BLaER1 (cell line): ENCODE measurements around the gene LHPP.
A peak's percentile ranks its signal among the peaks of the same experiment; 100 is the strongest.

ENCODE experiments used
- H3K27ac ChIP-seq: shearing (Covaris generic); formaldehyde crosslinking; 2 replicates; pipeline ENCODE4 v1.8.1; 2022
- H3K27me3 ChIP-seq: shearing (Covaris generic); formaldehyde crosslinking; 2 replicates; pipeline ENCODE4 v1.8.1; 2022
- H3K36me3 ChIP-seq: shearing (Covaris generic); formaldehyde crosslinking; 2 replicates; pipeline ENCODE4 v1.8.1; 2022
- H3K4me1 ChIP-seq: shearing (Covaris generic); formaldehyde crosslinking; 2 replicates; pipeline ENCODE4 v1.8.1; 2022
- H3K4me2 ChIP-seq: shearing (Covaris generic); formaldehyde crosslinking; 2 replicates; pipeline ENCODE4 v1.8.1; 2022
- H3K4me3 ChIP-seq: shearing (Covaris generic); formaldehyde crosslinking; 2 replicates; pipeline ENCODE4 v1.8.1; 2022
- H3K9ac ChIP-seq: shearing (Covaris generic); formaldehyde crosslinking; 2 replicates; pipeline ENCODE4 v1.8.1; 2022
- H3K9me3 ChIP-seq: shearing (Covaris generic); formaldehyde crosslinking; 2 replicates; pipeline ENCODE4 v1.8.1; 2022
- H4K20me1 ChIP-seq: shearing (Covaris generic); formaldehyde crosslinking; 2 replicates; pipeline ENCODE4 v1.8.1; 2022
- Cebpa-rat ChIP-seq: shearing (Covaris generic); IDR thresholded peaks from 2 replicates; pipeline ENCODE4 v1.8.1; 2022

The LHPP gene

GRCh38 chr10:124508907-124509454 lies 47.4 kb downstream of the LHPP start:
- no peaks in the 10 kb centered on the region for H3K27me3 ChIP-seq
- H3K9ac ChIP-seq, result no peak overlapping the region
- peaks cover 11% of the 10 kb centered on the region; the same call in 1 of the 2 replicates for H3K4me1 ChIP-seq
- TF ChIP-seq Cebpa-rat, result no peak
- H3K27ac ChIP-seq, result no peak overlapping the region
- H3K9me3 ChIP-seq, result no peaks in the 10 kb centered on the region
- no peak overlapping the region for H3K4me3 ChIP-seq
- H4K20me1 ChIP-seq, result no peaks in the 10 kb centered on the region
- H3K36me3 ChIP-seq, result no peaks in the 10 kb centered on the region
- H3K4me2 ChIP-seq, result no peak overlapping the region

GRCh38 chr10:124509880-124510632 lies 48.4 kb downstream of the LHPP start:
- Histone ChIP-seq H3K9ac (no peak overlapping the region), H3K27me3 (no peaks in the 10 kb centered on the region), H3K4me1 (peaks cover 11% of the 10 kb centered on the region; the same call in 1 of the 2 replicates), H3K4me2 (peak overlapping the region; percentile 14; the same call in 1 of the 2 replicates), H4K20me1 (no peaks in the 10 kb centered on the region), H3K27ac (no peak overlapping the region), H3K9me3 (no peaks in the 10 kb centered on the region), H3K4me3 (no peak overlapping the region), H3K36me3 (no peaks in the 10 kb centered on the region)
- TF ChIP-seq Cebpa-rat, result no peak

GRCh38 chr10:124510759-124511158 lies 49.1 kb downstream of the LHPP start:
- no peak overlapping the region for H3K9ac ChIP-seq
- no peaks in the 10 kb centered on the region for H4K20me1 ChIP-seq
- no peak overlapping the region for H3K4me3 ChIP-seq
- no peak for TF ChIP-seq Cebpa-rat
- H3K4me2 ChIP-seq, result no peak overlapping the region
- no peaks in the 10 kb centered on the region for H3K27me3 ChIP-seq
- H3K27ac ChIP-seq, result no peak overlapping the region
- no peaks in the 10 kb centered on the region for H3K9me3 ChIP-seq
- H3K36me3 ChIP-seq, result no peaks in the 10 kb centered on the region
- peaks cover 11% of the 10 kb centered on the region; the same call in 1 of the 2 replicates for H3K4me1 ChIP-seq

DNA sequence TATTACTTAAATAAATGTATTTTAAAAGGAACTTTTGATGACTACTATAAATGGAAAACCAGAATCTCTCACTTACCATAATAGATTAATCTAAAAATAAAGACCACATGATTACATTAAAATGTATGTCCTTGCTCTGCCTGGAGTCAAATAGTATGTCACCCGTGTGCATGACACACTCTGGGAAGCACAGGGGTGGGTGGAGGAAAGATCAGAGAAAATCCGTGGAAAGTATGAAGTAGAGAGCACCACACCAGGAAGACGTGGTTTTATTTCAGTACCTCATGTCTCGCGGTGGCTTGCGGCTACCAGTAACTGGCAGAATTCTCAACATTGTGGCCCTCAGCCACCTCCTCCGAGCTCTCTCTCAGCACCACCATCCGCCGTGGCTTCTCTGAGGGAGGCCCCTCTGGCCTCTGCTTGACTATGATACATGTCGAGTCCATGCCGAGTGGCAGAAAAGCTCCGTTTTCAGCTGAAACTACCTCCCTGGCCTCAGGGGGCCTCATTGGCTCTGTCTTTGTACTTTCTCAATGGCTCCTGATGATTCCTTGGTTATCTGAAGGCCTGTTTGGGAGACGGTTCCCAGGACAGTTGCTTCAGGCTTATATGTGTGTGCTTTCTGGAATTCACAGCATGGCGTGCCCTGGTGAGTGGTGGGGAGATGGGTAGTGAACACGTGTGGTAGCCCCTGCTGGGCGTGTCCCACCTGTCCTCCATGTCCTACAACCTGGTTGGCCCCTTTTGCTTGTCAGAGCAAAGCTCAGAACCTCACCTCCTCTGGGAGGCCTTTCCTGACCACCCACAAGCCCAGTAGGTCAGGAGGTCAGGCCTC lies 49.8 kb downstream of the LHPP start:
- H3K4me3 ChIP-seq, result no peak overlapping the region
- H3K4me1 ChIP-seq, result peaks cover 11% of the 10 kb centered on the region; the same call in 1 of the 2 replicates
- H4K20me1 ChIP-seq, result no peaks in the 10 kb centered on the region
- no peaks in the 10 kb centered on the region for H3K9me3 ChIP-seq
- H3K9ac ChIP-seq, result no peak overlapping the region
- no peaks in the 10 kb centered on the region for H3K36me3 ChIP-seq
- no peaks in the 10 kb centered on the region for H3K27me3 ChIP-seq
- TF ChIP-seq Cebpa-rat, result no peak
- H3K27ac ChIP-seq, result no peak overlapping the region
- no peak overlapping the region for H3K4me2 ChIP-seq

DNA sequence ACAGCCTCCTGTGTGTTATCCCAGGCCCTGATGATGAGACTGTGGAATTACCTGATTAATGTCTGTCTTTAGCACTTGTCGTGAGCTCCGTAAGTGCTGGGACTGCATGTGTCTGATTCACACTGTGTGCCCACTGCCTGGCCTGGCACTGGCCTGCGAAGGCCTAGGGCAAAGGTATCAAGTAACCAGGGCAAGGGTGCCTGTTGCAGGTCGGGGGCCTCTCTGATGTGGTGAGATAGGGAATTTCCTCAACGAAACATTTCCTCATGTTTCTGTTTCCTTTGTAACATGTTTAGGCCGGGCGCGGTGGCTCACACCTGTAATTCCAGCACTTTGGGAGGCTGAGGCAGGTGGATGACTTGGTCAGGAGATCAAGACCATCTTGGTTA lies 50.4 kb downstream of the LHPP start:
- Histone ChIP-seq H3K36me3 (no peaks in the 10 kb centered on the region), H4K20me1 (no peaks in the 10 kb centered on the region), H3K9ac (no peak overlapping the region), H3K4me1 (peaks cover 11% of the 10 kb centered on the region; the same call in 1 of the 2 replicates), H3K4me2 (no peak overlapping the region), H3K9me3 (no peaks in the 10 kb centered on the region), H3K27ac (no peak overlapping the region), H3K27me3 (no peaks in the 10 kb centered on the region), H3K4me3 (no peak overlapping the region)
- TF ChIP-seq Cebpa-rat, result no peak

- no peak overlapping the region for H3K4me3 ChIP-seq
- no peaks in the 10 kb centered on the region for H4K20me1 ChIP-seq
- TF ChIP-seq Cebpa-rat, result no peak
- no peak overlapping the region for H3K9ac ChIP-seq
- H3K27ac ChIP-seq, result no peak overlapping the region
- H3K4me2 ChIP-seq, result no peak overlapping the region
- H3K36me3 ChIP-seq, result no peaks in the 10 kb centered on the region
- no peaks in the 10 kb centered on the region for H3K27me3 ChIP-seq
- no peaks in the 10 kb centered on the region for H3K9me3 ChIP-seq
- H3K4me1 ChIP-seq, result peaks cover 11% of the 10 kb centered on the region; the same call in 1 of the 2 replicates
Observed at GRCh38 chr10:124512600-124512999, 51.0 kb downstream of the LHPP start.

DNA sequence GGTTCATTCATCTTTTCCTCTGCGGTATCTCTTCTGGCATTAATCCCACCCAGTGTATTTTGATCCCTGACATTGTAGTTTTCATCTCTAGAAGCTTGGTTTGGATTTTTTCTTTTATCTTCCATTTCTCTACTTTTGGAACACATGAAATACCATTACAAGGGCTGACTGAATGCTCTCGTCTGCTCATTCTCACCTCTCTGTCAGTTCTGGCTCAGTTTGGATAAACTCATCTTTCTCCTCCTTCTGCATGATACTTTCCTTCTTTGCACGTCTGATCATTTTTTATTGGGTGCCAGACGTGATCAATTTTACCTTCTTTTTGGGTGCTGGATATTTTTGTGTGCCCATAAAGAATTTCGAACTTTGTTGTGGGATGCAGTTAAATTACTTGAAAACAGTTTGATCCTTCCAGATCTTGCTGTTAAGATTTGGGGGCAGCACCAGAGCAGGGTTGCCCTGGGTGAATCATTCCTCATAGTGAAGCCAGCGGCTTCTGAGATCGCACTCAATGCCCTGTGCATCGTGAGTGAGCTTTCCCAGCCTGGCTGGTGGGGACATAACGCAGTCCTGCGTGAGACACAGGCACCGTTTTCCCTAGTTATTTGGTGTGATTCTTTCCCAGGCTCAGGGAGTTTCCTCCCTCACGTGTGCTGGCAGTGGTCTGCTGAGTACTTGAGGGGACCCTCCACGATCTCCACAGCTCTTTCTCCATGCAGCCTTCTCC lies 53.8 kb downstream of the LHPP start:
- no peak overlapping the region for H3K4me3 ChIP-seq
- no peak for TF ChIP-seq Cebpa-rat
- H3K36me3 ChIP-seq, result no peaks in the 10 kb centered on the region

DNA sequence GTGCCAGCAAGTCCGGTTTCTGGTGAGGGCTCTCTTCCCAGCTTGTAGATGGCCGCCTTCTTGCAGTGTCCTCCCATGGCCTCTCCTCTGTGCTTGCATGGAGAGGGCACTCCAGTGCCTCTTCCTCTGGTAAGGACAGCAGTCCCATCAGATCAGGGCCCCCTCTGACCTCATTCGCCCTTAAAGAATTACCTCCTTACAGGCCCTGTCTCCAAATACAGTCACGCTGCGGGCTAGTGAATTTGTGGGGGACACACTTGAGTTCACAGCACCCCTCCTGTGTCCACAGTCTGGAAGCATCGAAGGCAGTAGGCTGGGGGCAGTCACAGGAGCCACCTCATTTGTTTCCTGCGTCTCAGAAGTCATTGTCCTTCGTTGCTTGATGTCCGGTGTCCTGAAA lies 54.6 kb downstream of the LHPP start:
- H4K20me1 ChIP-seq, result no peaks in the 10 kb centered on the region
- TF ChIP-seq Cebpa-rat, result no peak

More for the DNA sequence above, 53.8 kb downstream of the LHPP start:
- H3K9me3 ChIP-seq, result no peaks in the 10 kb centered on the region
- H3K27me3 ChIP-seq, result no peaks in the 10 kb centered on the region
- H3K4me2 ChIP-seq, result no peak overlapping the region
- H3K27ac ChIP-seq, result no peak overlapping the region
- no peak overlapping the region for H3K9ac ChIP-seq
- H4K20me1 ChIP-seq, result no peaks in the 10 kb centered on the region
- peaks cover 4% of the 10 kb centered on the region; the same call in 1 of the 2 replicates for H3K4me1 ChIP-seq

DNA sequence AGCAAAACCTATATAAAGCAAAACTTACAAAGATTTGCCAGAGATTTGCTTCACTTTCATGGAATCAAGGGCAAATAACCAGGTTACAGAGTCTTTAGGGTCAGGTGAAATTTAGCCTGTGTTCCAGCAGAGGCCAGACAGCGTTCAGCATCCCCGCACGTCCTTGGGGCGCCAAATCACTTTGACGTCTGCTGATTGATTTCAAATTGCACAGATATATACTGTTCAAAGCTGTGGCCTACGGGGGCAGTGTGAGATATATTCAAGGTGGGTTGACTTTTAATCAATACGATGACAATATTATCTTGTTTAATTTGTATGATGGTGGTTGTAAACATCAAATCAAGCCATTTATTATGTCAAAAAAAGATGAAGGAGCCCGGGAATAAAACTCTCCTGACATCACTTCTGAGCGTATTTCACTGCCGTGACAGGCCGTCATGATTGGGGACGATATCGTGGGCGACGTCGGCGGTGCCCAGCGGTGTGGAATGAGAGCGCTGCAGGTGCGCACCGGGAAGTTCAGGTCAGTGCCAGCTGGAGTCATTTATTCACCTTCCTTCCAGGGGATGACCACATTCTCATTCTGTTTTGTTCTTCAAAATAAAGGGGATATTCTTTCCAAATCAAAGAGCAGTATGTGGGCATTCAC lies 55.2 kb downstream of the LHPP start:
- no peak overlapping the region for H3K4me2 ChIP-seq
- no peaks in the 10 kb centered on the region for H3K9me3 ChIP-seq
- TF ChIP-seq Cebpa-rat, result no peak
- no peak overlapping the region for H3K4me3 ChIP-seq
- H4K20me1 ChIP-seq, result no peaks in the 10 kb centered on the region
- no peaks in the 10 kb centered on the region for H3K4me1 ChIP-seq
- no peaks in the 10 kb centered on the region for H3K27me3 ChIP-seq
- no peaks in the 10 kb centered on the region for H3K36me3 ChIP-seq
- H3K27ac ChIP-seq, result no peak overlapping the region
- H3K9ac ChIP-seq, result no peak overlapping the region

More for the DNA sequence above, 54.6 kb downstream of the LHPP start:
- Histone ChIP-seq H3K4me2 (no peak overlapping the region; the same call in 1 of the 2 replicates), H3K27me3 (no peaks in the 10 kb centered on the region), H3K9ac (no peak overlapping the region), H3K27ac (no peak overlapping the region), H3K9me3 (no peaks in the 10 kb centered on the region), H3K4me1 (no peaks in the 10 kb centered on the region), H3K36me3 (no peaks in the 10 kb centered on the region), H3K4me3 (no peak overlapping the region)
